Immature natural killer cell (primary cell): ENCODE data around the gene STK32B. TPM values are rescaled to one million over a fixed set of nuclear protein-coding genes. Genes with fewer than 3 reads are reported as not detected.

Source experiments
- DNase-seq, 3 donors: peaks; one replicate each; pipeline ENCODE4 v3.0.0; 2022; ENCODE audit warnings: mixed read lengths in 1 of 3
- H3K27ac Mint-ChIP-seq, 6 donors: one replicate each; pipeline ENCODE4 v1.8.0; 2020; ENCODE audit warnings: mixed read lengths in 6 of 6, mild to moderate bottlenecking in 5 of 6, inconsistent platforms in 4 of 6, moderate library complexity in 3 of 6
- H3K27me3 Mint-ChIP-seq, 3 donors: one replicate each; pipeline ENCODE4 v1.8.0; 2020 to 2021; ENCODE audit warnings: low read depth in 3 of 3, mild to moderate bottlenecking in 3 of 3, mixed read lengths in 3 of 3, moderate library complexity in 3 of 3, inconsistent platforms in 1 of 3
- H3K36me3 Mint-ChIP-seq, 3 donors: one replicate each; pipeline ENCODE4 v1.8.0; 2020; ENCODE audit warnings: mixed read lengths in 3 of 3, inconsistent platforms in 2 of 3, mild to moderate bottlenecking in 2 of 3
- H3K4me1 Mint-ChIP-seq, 2 donors: one replicate each; pipeline ENCODE4 v1.8.0; 2020; ENCODE audit warnings: inconsistent platforms in 2 of 2, mild to moderate bottlenecking in 2 of 2, mixed read lengths in 2 of 2, moderate library complexity in 1 of 2
- H3K4me3 Mint-ChIP-seq, 5 donors: one replicate each; pipeline ENCODE4 v1.8.0; 2020; ENCODE audit warnings: mild to moderate bottlenecking in 5 of 5, mixed read lengths in 5 of 5, inconsistent platforms in 3 of 5, moderate library complexity in 3 of 5
- H3K9me3 Mint-ChIP-seq, 6 donors: one replicate each; pipeline ENCODE4 v1.8.0; 2020; ENCODE audit warnings: mild to moderate bottlenecking in 6 of 6, mixed read lengths in 6 of 6, inconsistent platforms in 4 of 6, moderate library complexity in 3 of 6
- polyA plus RNA-seq, 3 donors: library from polyadenylated mRNA; unstranded; fragments of 300-500 nt; fragmentation: Illumina TruSeq; gene quantifications; one replicate each; pipeline ENCODE4 v1.2.3, GENCODE V29; 2021

The STK32B gene
- polyA plus RNA-seq, 3 donors from 2014 or later: not detected

DNA sequence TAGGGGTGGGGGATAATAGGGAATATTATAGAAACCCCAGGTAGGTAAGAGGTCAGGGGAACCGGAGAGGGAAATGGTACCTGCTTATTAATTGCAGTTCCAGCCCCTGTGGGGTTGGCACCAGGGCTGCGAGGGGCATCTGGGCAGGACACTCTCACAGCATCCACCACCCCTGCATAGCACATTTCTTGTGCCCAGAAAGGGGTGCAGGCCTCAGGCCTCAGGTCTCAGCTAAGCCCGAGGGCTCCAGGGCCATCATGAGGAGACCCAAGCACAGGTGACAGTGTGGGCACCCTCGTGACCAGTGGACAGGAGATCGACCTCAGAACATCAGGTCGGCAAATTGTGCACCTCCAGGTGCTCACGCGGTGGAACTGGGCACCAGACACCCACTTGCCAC lies 492.4 kb downstream of the STK32B start:
- H3K27me3 Mint-ChIP-seq: peaks cover 0 to 1% (median 0%) of the 10 kb centered on the region in 3 donors
- H3K27ac Mint-ChIP-seq: no peak overlapping the region
- no peaks in the 10 kb centered on the region for H3K9me3 Mint-ChIP-seq
- H3K36me3 Mint-ChIP-seq: no peaks in the 10 kb centered on the region
- no peaks in the 10 kb centered on the region for H3K4me1 Mint-ChIP-seq
- H3K4me3 Mint-ChIP-seq: peak overlapping the region in 1 of 5 donors; percentile 31
- DNase-seq: no peak

DNA sequence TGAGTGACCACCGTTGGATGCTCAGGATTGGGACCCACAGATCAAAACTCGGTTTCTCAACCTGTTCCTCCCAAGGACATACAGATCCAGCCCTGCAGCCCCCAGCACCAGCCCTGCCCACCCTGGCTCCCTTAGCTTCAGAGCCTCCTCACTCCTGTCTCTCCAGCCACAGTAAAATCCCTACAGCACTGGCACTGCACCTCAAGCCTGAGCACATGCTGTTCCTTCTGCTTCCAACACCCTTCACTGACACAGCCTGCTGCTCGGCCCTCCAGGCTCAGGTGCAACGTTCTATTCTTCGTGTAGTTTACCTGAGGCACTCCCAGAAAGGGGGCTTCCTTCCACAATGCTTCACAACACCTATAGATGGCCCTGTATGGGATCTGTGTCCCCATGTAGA lies 493.5 kb downstream of the STK32B start:
- Mint-ChIP-seq H3K36me3 (no peaks in the 10 kb centered on the region), H3K4me1 (no peaks in the 10 kb centered on the region), H3K4me3 (no peak overlapping the region), H3K27ac (no peak overlapping the region), H3K27me3 (peaks cover 0 to 2% (median 1%) of the 10 kb centered on the region in 3 donors), H3K9me3 (no peaks in the 10 kb centered on the region)
- DNase-seq: no peak

DNA sequence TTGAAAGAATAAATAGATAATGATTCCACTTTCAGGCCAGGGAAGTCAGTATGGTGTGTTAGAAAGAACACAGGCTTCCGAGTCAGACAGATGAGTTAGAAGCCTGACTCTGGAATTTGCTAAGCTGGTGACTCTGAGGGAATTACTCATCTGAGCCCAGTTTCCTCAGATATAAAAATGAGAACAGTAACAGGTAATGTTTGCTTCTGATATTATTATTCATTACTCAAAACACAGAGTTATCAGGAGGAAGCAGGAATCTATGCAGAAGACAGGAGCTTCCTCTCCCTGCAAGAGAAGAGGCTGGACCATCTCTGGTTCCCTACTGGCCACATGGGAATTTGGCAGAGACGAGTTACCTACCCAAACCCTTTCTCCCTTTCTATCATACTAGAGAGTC lies 494.0 kb downstream of the STK32B start:
- H3K36me3 Mint-ChIP-seq: peaks cover 0 to 2% (median 0%) of the 10 kb centered on the region in 3 donors
- no peak for DNase-seq
- no peak overlapping the region for H3K4me3 Mint-ChIP-seq
- no peaks in the 10 kb centered on the region for H3K9me3 Mint-ChIP-seq
- no peak overlapping the region for H3K27ac Mint-ChIP-seq
- H3K4me1 Mint-ChIP-seq: no peaks in the 10 kb centered on the region
- peaks cover 0 to 6% (median 2%) of the 10 kb centered on the region in 3 donors for H3K27me3 Mint-ChIP-seq

DNA sequence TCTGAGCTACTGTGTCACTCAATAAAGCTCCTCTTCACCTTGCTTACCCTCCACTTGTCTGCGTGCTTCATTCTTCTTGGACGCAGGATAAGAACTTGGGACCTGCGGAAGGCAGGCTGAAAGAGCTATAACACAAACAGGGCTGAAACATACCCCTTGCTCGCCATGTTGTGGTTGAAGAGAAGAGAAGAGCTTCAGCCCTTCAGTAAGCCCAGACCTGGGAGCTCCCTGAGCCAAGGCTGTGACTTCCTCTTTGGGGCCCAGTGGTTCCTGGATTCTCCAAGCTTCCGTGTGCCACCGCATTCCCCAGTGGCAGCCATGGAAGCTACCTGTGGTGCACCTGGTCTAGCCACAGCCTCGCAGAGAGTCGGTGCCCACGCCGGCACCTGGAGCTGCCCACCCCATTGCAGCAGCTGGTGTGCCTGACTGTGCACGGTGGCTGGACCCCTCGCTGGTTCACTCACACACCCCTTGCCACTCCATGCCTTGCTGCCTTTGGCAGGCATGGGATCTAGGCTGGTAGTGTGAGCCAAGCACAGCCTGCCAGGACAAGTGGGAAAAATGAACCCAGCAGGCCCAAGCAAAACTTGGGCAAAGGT lies 496.5 kb downstream of the STK32B start:
- Mint-ChIP-seq H3K9me3 (no peaks in the 10 kb centered on the region), H3K27ac (no peak overlapping the region), H3K4me3 (no peak overlapping the region), H3K27me3 (peaks cover 0 to 8% (median 2%) of the 10 kb centered on the region in 3 donors), H3K36me3 (peaks cover 0 to 3% (median 0%) of the 10 kb centered on the region in 3 donors), H3K4me1 (no peaks in the 10 kb centered on the region)
- DNase-seq: no peak

Other genes starting within 250 kb of the STK32B start
- gene MSX1, start 191.8 kb upstream of the STK32B start, polyA plus RNA-seq: under 1 TPM in 1 of 3 donors, not detected in 2; 0.19 TPM
- gene CYTL1, start 32.0 kb upstream of the STK32B start, polyA plus RNA-seq: 10 to 100 TPM in 1 of 3 donors, 1 to 10 TPM in 1, under 1 TPM in 1; 0.91 to 13.5 (median 3.4) TPM